Keratinocyte (primary cell): Measurements from ENCODE around the gene ADAM22. TPM values are rescaled to one million over a fixed set of nuclear protein-coding genes. Genes with fewer than 3 reads are reported as not detected.

Experiments used
- DNase-seq: peaks from one replicate; pipeline ENCODE4 v3.0.0-alpha.2; 2011; ENCODE audit warnings: low read depth, missing footprints, low spot score
- FAIRE-seq: peaks from 2 replicates; lab custom pipeline; 2011; peaks lifted over from hg19 to GRCh38; lab: Jason Lieb, UNC
- H2AFZ ChIP-seq: 2 replicates; pipeline ENCODE4 v1.6.0; 2012; ENCODE audit warnings: low read length, control low read depth, inconsistent platforms; ENCODE audit not compliant: control insufficient read depth
- H3K27ac ChIP-seq: 2 replicates; pipeline ENCODE4 v1.5.1; 2011; ENCODE audit warnings: low read length; ENCODE audit not compliant: control insufficient read depth, insufficient read depth
- H3K27me3 ChIP-seq: 3 replicates; pipeline ENCODE4 v1.6.0; 2011; ENCODE audit warnings: low read length; ENCODE audit not compliant: control insufficient read depth, insufficient read depth; ENCODE audit errors: extremely low read depth
- H3K36me3 ChIP-seq, 2 experiments: 2 replicates in 1 of 2; 3 replicates in 1 of 2; pipeline ENCODE4 v1.5.1; 2011; ENCODE audit warnings: low read length in 2 of 2, mild to moderate bottlenecking in 1 of 2; ENCODE audit not compliant: control insufficient read depth in 2 of 2, insufficient read depth in 2 of 2; ENCODE audit errors: extremely low read depth in 1 of 2
- H3K4me1 ChIP-seq: 3 replicates; pipeline ENCODE4 v1.5.1; 2011; ENCODE audit warnings: low read length; ENCODE audit not compliant: control insufficient read depth, insufficient read depth; ENCODE audit errors: extremely low read depth
- H3K4me2 ChIP-seq: 3 replicates; pipeline ENCODE4 v1.6.0; 2011; ENCODE audit warnings: low read depth, low read length; ENCODE audit not compliant: control insufficient read depth, insufficient read depth; ENCODE audit errors: extremely low read depth
- H3K4me3 ChIP-seq, 3 experiments: fragments of 200-600 bp in 1 of 3; sonication (generic) in 1 of 3; 2 replicates in 2 of 3; 3 replicates in 1 of 3; pipeline ENCODE4 v1.5.1; 2011 to 2016; ENCODE audit warnings: low read length in 3 of 3, mild to moderate bottlenecking in 3 of 3, control low read depth in 2 of 3, inconsistent platforms in 1 of 3, low read depth in 1 of 3, mixed read lengths in 1 of 3, mixed run types in 1 of 3, moderate library complexity in 1 of 3; ENCODE audit not compliant: control insufficient read depth in 2 of 3, insufficient read depth in 2 of 3; ENCODE audit errors: extremely low read depth in 1 of 3
- H3K79me2 ChIP-seq: 2 replicates; pipeline ENCODE4 v1.6.0; 2012; ENCODE audit warnings: low read length; ENCODE audit not compliant: control insufficient read depth, insufficient read depth
- H3K9ac ChIP-seq: 3 replicates; pipeline ENCODE4 v1.6.0; 2011; ENCODE audit warnings: low read length; ENCODE audit not compliant: control insufficient read depth, insufficient read depth; ENCODE audit errors: extremely low read depth
- H3K9me1 ChIP-seq: 3 replicates; pipeline ENCODE4 v1.6.0; 2011; ENCODE audit warnings: low read length; ENCODE audit not compliant: control insufficient read depth, insufficient read depth; ENCODE audit errors: extremely low read depth
- H3K9me3 ChIP-seq: 2 replicates; pipeline ENCODE4 v1.5.1; 2012; ENCODE audit warnings: low read depth, low read length; ENCODE audit not compliant: control insufficient read depth
- H4K20me1 ChIP-seq: 3 replicates; pipeline ENCODE4 v1.6.0; 2011; ENCODE audit warnings: low read length; ENCODE audit not compliant: control insufficient read depth, insufficient read depth; ENCODE audit errors: extremely low read depth
- CTCF ChIP-seq, 3 experiments: IDR thresholded peaks in 1 of 3; conservative IDR thresholded peaks in 1 of 3; optimal IDR thresholded peaks in 1 of 3; 2 replicates in 2 of 3; 3 replicates in 1 of 3; pipeline versions ENCODE3 to v1.5.1; 2011; ENCODE audit warnings: low read length in 3 of 3, mild to moderate bottlenecking in 3 of 3, moderate library complexity in 2 of 3, control low read depth in 1 of 3, inconsistent platforms in 1 of 3; ENCODE audit not compliant: insufficient read depth in 2 of 3; ENCODE audit errors: extremely low read depth in 1 of 3
- EZH2 ChIP-seq: IDR thresholded peaks from one replicate; pipeline ENCODE4 v1.6.1; 2012; ENCODE audit warnings: inconsistent platforms, mild to moderate bottlenecking, low read length, moderate library complexity
- dilution Hi-C: fragments of 300-500 bp; cut with MboI; formaldehyde crosslinking; loops from one replicate; pipeline ENCODE4 v1.7.0; 2020; ENCODE audit warnings: low sequenced_read_pairs; ENCODE audit not compliant: extremely low pct_ligation_motif_present
- polyA plus RNA-seq, 5 experiments: library from polyadenylated mRNA; depleted of rRNA in 3 of 5; stranded (reverse) in 3 of 5; stranded (forward) in 1 of 5; unstranded in 1 of 5; fragments of >200 nt; gene quantifications; 1 replicate in 1 of 5; 2 replicates in 3 of 5; 3 replicates in 1 of 5; pipeline versions ENCODE4 v1.2.1 to v1.2.3, GENCODE V29; 2011 to 2012; ENCODE audit warnings: missing spikeins in 2 of 5, low read depth in 1 of 5, low replicate concordance in 1 of 5

ADAM22 gene
- polyA plus RNA-seq, 1 donor (not counting 4 experiments of a cell fraction or from before 2014, with no cell fraction given), result 0.07 TPM

DNA sequence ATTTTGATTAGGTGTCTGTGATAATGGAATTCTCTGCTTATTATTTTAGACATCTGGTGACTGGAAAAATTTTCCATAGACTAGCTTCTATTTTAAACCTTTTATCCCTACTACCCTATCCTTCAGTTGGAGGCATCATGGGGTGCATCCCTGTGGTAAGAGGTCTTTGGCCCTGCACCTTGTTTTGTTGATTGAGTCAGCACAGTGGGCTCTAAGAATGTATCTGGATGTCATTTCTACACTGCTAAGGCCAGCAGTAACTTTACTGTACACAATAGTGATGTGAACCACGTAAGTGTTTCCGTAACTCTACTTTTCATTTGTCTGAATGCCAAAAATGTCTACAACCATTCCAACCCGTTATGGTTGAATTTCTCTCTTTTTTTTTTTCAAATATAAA, 75.6 kb downstream of the ADAM22 start:
- Histone ChIP-seq H3K27me3 (no peaks in the 10 kb centered on the region), H2AFZ (no peak overlapping the region), H3K4me2 (no peak overlapping the region), H3K79me2 (no peaks in the 10 kb centered on the region), H3K9me3 (no peaks in the 10 kb centered on the region), H3K27ac (no peak overlapping the region), H3K9ac (no peak overlapping the region), H3K36me3 (no peaks in the 10 kb centered on the region), H4K20me1 (no peaks in the 10 kb centered on the region), H3K4me1 (no peaks in the 10 kb centered on the region), H3K4me3 (no peak overlapping the region), H3K9me1 (no peaks in the 10 kb centered on the region)
- dilution Hi-C loops, result no loop called here
- no peak for FAIRE-seq
- TF ChIP-seq EZH2, result no peak
- no peak for TF ChIP-seq CTCF (optimal IDR thresholded peaks at IDR 0.05 in 1 of 3, IDR thresholded peaks at IDR 0.05 in 1 of 3, conservative IDR thresholded peaks at IDR 0.05 in 1 of 3; ENCODE audit: extremely low read depth in 1 of 3, insufficient read depth in 2 of 3, low read length in 3 of 3)
- no peak for DNase-seq

DNA sequence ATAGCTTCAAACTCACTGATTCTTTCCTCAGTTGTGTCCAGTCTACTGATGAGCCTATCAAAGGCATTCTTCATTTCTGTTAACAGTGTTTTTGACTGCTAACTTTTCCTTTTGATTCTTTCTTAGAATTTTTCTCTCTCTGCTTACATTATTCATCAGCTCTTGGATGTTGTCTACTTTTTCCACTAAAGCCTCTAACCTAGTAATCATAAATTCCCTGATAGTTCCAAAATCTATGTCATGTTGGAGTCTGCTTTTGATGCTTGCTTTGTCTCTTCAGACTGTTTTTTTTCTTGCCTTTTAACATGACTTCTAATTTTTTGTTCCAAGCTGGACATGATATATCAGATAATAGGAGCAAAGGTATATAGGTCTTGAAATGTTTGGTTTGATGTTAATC, 78.0 kb downstream of the ADAM22 start:
- Histone ChIP-seq H3K79me2 (no peaks in the 10 kb centered on the region), H3K27me3 (no peaks in the 10 kb centered on the region), H3K4me3 (no peak overlapping the region), H2AFZ (no peak overlapping the region), H3K9me3 (no peaks in the 10 kb centered on the region), H3K9me1 (no peaks in the 10 kb centered on the region), H3K27ac (no peak overlapping the region), H4K20me1 (no peaks in the 10 kb centered on the region), H3K4me1 (no peaks in the 10 kb centered on the region), H3K9ac (no peak overlapping the region), H3K4me2 (no peak overlapping the region), H3K36me3 (no peaks in the 10 kb centered on the region)
- dilution Hi-C loops, result no loop called here
- TF ChIP-seq EZH2, result no peak
- DNase-seq (no peak), FAIRE-seq (no peak)

DNA sequence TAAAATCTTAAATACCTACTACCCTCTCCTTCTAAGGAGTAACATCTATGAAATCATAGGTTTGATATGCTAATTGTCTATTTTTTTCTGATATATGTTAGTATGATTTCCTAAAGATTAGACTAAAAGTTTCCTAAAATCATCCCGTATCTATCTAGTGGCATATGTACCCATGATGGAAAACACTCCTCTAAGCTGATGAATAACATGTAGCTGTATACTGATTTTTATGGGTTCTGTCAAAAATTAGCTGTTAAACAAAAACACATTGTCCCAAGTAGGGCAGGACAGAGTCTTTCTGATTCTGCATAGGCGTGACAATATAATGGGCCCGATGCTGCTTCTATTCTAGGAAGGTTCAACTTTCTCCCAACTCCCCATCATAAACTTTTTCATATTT, 79.9 kb downstream of the ADAM22 start:
- Histone ChIP-seq H3K27ac (no peak overlapping the region), H3K9me1 (no peaks in the 10 kb centered on the region), H3K27me3 (no peaks in the 10 kb centered on the region), H3K36me3 (no peaks in the 10 kb centered on the region), H4K20me1 (no peaks in the 10 kb centered on the region), H2AFZ (no peak overlapping the region), H3K9ac (no peak overlapping the region), H3K79me2 (no peaks in the 10 kb centered on the region), H3K4me2 (no peak overlapping the region), H3K4me3 (no peak overlapping the region), H3K4me1 (no peaks in the 10 kb centered on the region), H3K9me3 (no peaks in the 10 kb centered on the region)
- TF ChIP-seq EZH2, result no peak
- no peak for TF ChIP-seq CTCF (optimal IDR thresholded peaks at IDR 0.05 in 1 of 3, IDR thresholded peaks at IDR 0.05 in 1 of 3, conservative IDR thresholded peaks at IDR 0.05 in 1 of 3; ENCODE audit: extremely low read depth in 1 of 3, insufficient read depth in 2 of 3, low read length in 3 of 3)
- DNase-seq, result no peak
- dilution Hi-C loops, result no loop called here
- no peak for FAIRE-seq
